ENCODE data around the gene RALB. TPM values are rescaled to one million over a fixed set of nuclear protein-coding genes. Genes with fewer than 3 reads are reported as not detected.

The RALB gene
- total and polyA plus RNA-seq, 8 donors: 26.3 to 87.4 (median 41.5) TPM

GRCh38 chr2:120219766-120220165 lies 32.9 kb upstream of the RALB start:
- DNase-seq: peak in 1 of 2 donors; percentile 8
- 84 to 95% (median 90%) methylated on average over 5 of the region's 5 CpGs for WGBS, 5 donors

GRCh38 chr2:120220756-120221155 lies 31.9 kb upstream of the RALB start:
- intact Hi-C loops (cut with DNase I; ENCODE audit: low total_unique reads): no loop called here
- H3K36me3 ChIP-seq: peaks cover 0 to 35% (median 17%) of the 10 kb centered on the region in 4 donors
- WGBS, 5 donors: 86 to 91% (median 90%) methylated on average over 2 of the region's 2 CpGs
- H3K4me3 ChIP-seq: no peak overlapping the region
- H3K9me3 ChIP-seq: peaks cover 0 to 5% (median 0%) of the 10 kb centered on the region in 4 donors
- H3K4me1 ChIP-seq: peaks cover 21 to 48% (median 32%) of the 10 kb centered on the region in 4 donors
- H3K27me3 ChIP-seq: no peaks in the 10 kb centered on the region
- DNase-seq: no peak
- no peak overlapping the region for H3K27ac ChIP-seq
- TF ChIP-seq EP300 (IDR thresholded peaks at IDR 0.05) (no peak), POLR2A (IDR thresholded peaks at IDR 0.05) (no peak), CTCF (IDR thresholded peaks at IDR 0.05) (no peak), POLR2AphosphoS5 (IDR thresholded peaks at IDR 0.05) (no peak)

More at GRCh38 chr2:120219766-120220165, 32.9 kb upstream of the RALB start:
- Histone ChIP-seq H3K9me3 (peaks cover 0 to 5% (median 0%) of the 10 kb centered on the region in 4 donors), H3K27ac (no peak overlapping the region), H3K27me3 (no peaks in the 10 kb centered on the region), H3K36me3 (peaks cover 0 to 35% (median 17%) of the 10 kb centered on the region in 4 donors), H3K4me1 (peaks cover 21 to 48% (median 32%) of the 10 kb centered on the region in 4 donors), H3K4me3 (no peak overlapping the region)
- intact Hi-C loops (cut with DNase I; ENCODE audit: low total_unique reads): no loop called here
- TF ChIP-seq CTCF (IDR thresholded peaks at IDR 0.05): no peak

- peaks cover 0 to 31% (median 17%) of the 10 kb centered on the region in 4 donors for H3K36me3 ChIP-seq
- 87 to 95% (median 90%) methylated on average over 8 of the region's 8 CpGs for WGBS, 5 donors
- H3K4me1 ChIP-seq: peaks cover 21 to 48% (median 32%) of the 10 kb centered on the region in 4 donors
- H3K27ac ChIP-seq: no peak overlapping the region
- H3K4me3 ChIP-seq: no peak overlapping the region
- TF ChIP-seq POLR2AphosphoS5 (IDR thresholded peaks at IDR 0.05): no peak
- TF ChIP-seq POLR2A (IDR thresholded peaks at IDR 0.05): no peak
- no peak for TF ChIP-seq CTCF (IDR thresholded peaks at IDR 0.05)
- intact Hi-C loops (cut with DNase I; ENCODE audit: low total_unique reads): no loop called here
- H3K9me3 ChIP-seq: peaks cover 0 to 5% (median 0%) of the 10 kb centered on the region in 4 donors
- H3K27me3 ChIP-seq: no peaks in the 10 kb centered on the region
- no peak for DNase-seq
These were observed 31.0 kb upstream of the RALB start for GRCh38 chr2:120221616-120222015.

GRCh38 chr2:120222186-120223033 lies 30.2 kb upstream of the RALB start:
- intact Hi-C loops (cut with DNase I; ENCODE audit: low total_unique reads): no loop called here
- no peak for TF ChIP-seq EP300 (IDR thresholded peaks at IDR 0.05)
- TF ChIP-seq POLR2AphosphoS5 (IDR thresholded peaks at IDR 0.05): no peak
- TF ChIP-seq CTCF (IDR thresholded peaks at IDR 0.05): no peak
- no peak for TF ChIP-seq POLR2A (IDR thresholded peaks at IDR 0.05)
- peaks cover 21 to 48% (median 32%) of the 10 kb centered on the region in 4 donors for H3K4me1 ChIP-seq
- H3K27me3 ChIP-seq: no peaks in the 10 kb centered on the region
- peaks cover 0 to 31% (median 17%) of the 10 kb centered on the region in 4 donors for H3K36me3 ChIP-seq
- WGBS, 5 donors: 79 to 97% (median 82%) methylated on average over 26 to 49 of the region's 49 CpGs
- H3K9me3 ChIP-seq: peaks cover 0 to 5% (median 0%) of the 10 kb centered on the region in 4 donors
- peak in 1 of 2 donors; percentile 23 for DNase-seq
- peak overlapping the region; percentile 58 to 71 (median 63) for H3K4me3 ChIP-seq
- peak overlapping the region; percentile 93 to 97 (median 95) for H3K27ac ChIP-seq

Measured in stomach (tissue), 9 donors.